SK-N-SH (cell line): ENCODE data around the gene ASAP2. TPM values are rescaled to one million over a fixed set of nuclear protein-coding genes. Genes with fewer than 3 reads are reported as not detected.
A peak's percentile ranks its signal among the peaks of the same experiment; 100 is the strongest.

Experiments
- CTCF ChIA-PET: fragments of 300-600, 350-600 bp; formaldehyde crosslinking; extraction: SDS; loops from one replicate; lab custom pipeline; 2021; lab: Yijun Ruan, JAX
- POLR2A ChIA-PET: fragments of 350-600 bp; sonication (Branson Sonifier 250); formaldehyde crosslinking; extraction: SDS; loops from one replicate; lab custom pipeline; 2020; ENCODE audit warnings: antibody characterized with exemption, inconsistent platforms; lab: Yijun Ruan, JAX
- DNase-seq: peaks from one replicate; pipeline ENCODE4 v3.0.0; 2012
- H2AFZ ChIP-seq: fragments of 200-600 bp; sonication (generic); 2 replicates; pipeline ENCODE4 v1.8.1; 2016; ENCODE audit warnings: antibody characterized with exemption, mild to moderate bottlenecking, low read depth
- H3F3A ChIP-seq: fragments of 200-600 bp; sonication (generic); replicated peaks from 2 replicates; pipeline ENCODE3; 2016; ENCODE audit warnings: antibody characterized with exemption, mild to moderate bottlenecking; ENCODE audit not compliant: insufficient read depth
- H3K27ac ChIP-seq, 2 experiments: fragments of 200-500 bp in 1 of 2; fragments of 200-600 bp in 1 of 2; sonication (Bioruptor generic) in 1 of 2; sonication (generic), shearing (Covaris generic) in 1 of 2; 2 replicates each; pipeline versions ENCODE4 v1.5.1 to v1.6.1; 2014 to 2016; ENCODE audit warnings: low read depth in 2 of 2, inconsistent platforms in 1 of 2, low read length in 1 of 2, mild to moderate bottlenecking in 1 of 2, mixed read lengths in 1 of 2
- H3K27me3 ChIP-seq: fragments of 200-600 bp; sonication (generic), shearing (Covaris generic); 2 replicates; pipeline ENCODE4 v1.6.1; 2016; ENCODE audit warnings: mixed run types; ENCODE audit not compliant: insufficient read depth
- H3K36me3 ChIP-seq, 2 experiments: fragments of 200-500 bp in 1 of 2; fragments of 200-600 bp in 1 of 2; sonication (Bioruptor generic) in 1 of 2; sonication (generic) in 1 of 2; replicated peaks in 1 of 2; 2 replicates each; pipeline versions ENCODE3 to v1.5.1; 2014 to 2016; ENCODE audit warnings: low read length in 1 of 2, mild to moderate bottlenecking in 1 of 2; ENCODE audit not compliant: insufficient read depth in 2 of 2, control insufficient read depth in 1 of 2
- H3K4me1 ChIP-seq, 2 experiments: fragments of 200-500 bp in 1 of 2; fragments of 200-600 bp in 1 of 2; sonication (Bioruptor generic) in 1 of 2; sonication (generic), shearing (Covaris generic) in 1 of 2; 2 replicates each; pipeline versions ENCODE4 v1.5.1 to v1.6.1; 2014 to 2016; ENCODE audit warnings: low read depth in 1 of 2, low read length in 1 of 2, mixed run types in 1 of 2; ENCODE audit not compliant: insufficient read depth in 2 of 2, control insufficient read depth in 1 of 2
- H3K4me2 ChIP-seq: fragments of 200-600 bp; sonication (generic), shearing (Covaris generic); 2 replicates; pipeline ENCODE4 v1.6.1; 2017; ENCODE audit warnings: mixed run types
- H3K4me3 ChIP-seq, 2 experiments: fragments of 200-500 bp in 1 of 2; fragments of 200-600 bp in 1 of 2; sonication (Bioruptor generic) in 1 of 2; sonication (generic), shearing (Covaris generic) in 1 of 2; 2 replicates each; pipeline versions ENCODE4 v1.5.1 to v1.8.1; 2014 to 2016; ENCODE audit warnings: low read depth in 2 of 2, inconsistent platforms in 1 of 2, low read length in 1 of 2, mild to moderate bottlenecking in 1 of 2, mixed read lengths in 1 of 2, moderate library complexity in 1 of 2
- H3K79me2 ChIP-seq: fragments of 200-600 bp; sonication (generic); 2 replicates; pipeline ENCODE4 v1.8.1; 2017; ENCODE audit warnings: mild to moderate bottlenecking; ENCODE audit not compliant: insufficient read depth
- H3K9ac ChIP-seq: fragments of 200-600 bp; sonication (generic); 2 replicates; pipeline ENCODE4 v1.6.1; 2017; ENCODE audit warnings: mixed run types
- H3K9me2 ChIP-seq: fragments of 200-600 bp; sonication (generic); 2 replicates; pipeline ENCODE4 v1.6.1; 2017; ENCODE audit warnings: mixed run types
- H3K9me3 ChIP-seq: fragments of 200-600 bp; sonication (generic); 2 replicates; pipeline ENCODE4 v1.6.1; 2017; ENCODE audit warnings: mixed run types, mild to moderate bottlenecking, moderate library complexity
- H4K20me1 ChIP-seq: fragments of 200-600 bp; sonication (generic); 2 replicates; pipeline ENCODE4 v1.6.1; 2017; ENCODE audit warnings: mild to moderate bottlenecking, mixed run types; ENCODE audit not compliant: insufficient read depth
- CHD2 ChIP-seq: fragments of 150-350 bp; IDR thresholded peaks from 2 replicates; pipeline ENCODE4 v1.6.1; 2018; ENCODE audit warnings: low read length; ENCODE audit not compliant: partially characterized antibody
- ELF1 ChIP-seq: IDR thresholded peaks from 2 replicates; pipeline ENCODE4 v1.4.0; 2012
- EP300 ChIP-seq, 2 experiments: IDR thresholded peaks; 2 replicates each; pipeline versions ENCODE4 v1.4.0 to v1.6.1; 2012; ENCODE audit warnings: borderline replicate concordance in 1 of 2, low read depth in 1 of 2, low read length in 1 of 2
- EZH2phosphoT487 ChIP-seq: fragments of 200-600 bp; sonication (generic); IDR thresholded peaks from 2 replicates; pipeline ENCODE4 v1.6.1; 2017; ENCODE audit warnings: low read depth, mixed run types, mild to moderate bottlenecking, antibody characterized with exemption, moderate library complexity, borderline replicate concordance
- FOSL2 ChIP-seq: IDR thresholded peaks from 2 replicates; pipeline ENCODE4 v1.4.0; 2012; ENCODE audit warnings: low read depth, mild to moderate bottlenecking, moderate library complexity, borderline replicate concordance
- FOXJ3 ChIP-seq: sonication (generic); formaldehyde crosslinking; IDR thresholded peaks from 2 replicates; pipeline ENCODE4 v1.5.1; 2020; ENCODE audit warnings: mild to moderate bottlenecking, missing genetic modification reagents
- GABPA ChIP-seq: IDR thresholded peaks from 2 replicates; pipeline ENCODE4 v1.4.0; 2012; ENCODE audit warnings: low read depth, mild to moderate bottlenecking
- GATA2 ChIP-seq: sonication (generic); formaldehyde crosslinking; IDR thresholded peaks from 2 replicates; pipeline ENCODE4 v1.5.0; 2020; ENCODE audit warnings: mild to moderate bottlenecking, missing genetic modification reagents
- JUND ChIP-seq: IDR thresholded peaks from 2 replicates; pipeline ENCODE4 v1.4.0; 2012
- NRF1 ChIP-seq: IDR thresholded peaks from 2 replicates; pipeline ENCODE4 v1.6.1; 2012; ENCODE audit warnings: low read depth, mild to moderate bottlenecking, low read length
- PBX3 ChIP-seq: IDR thresholded peaks from 2 replicates; pipeline ENCODE4; 2012
- POLR2AphosphoS5 ChIP-seq: IDR thresholded peaks from 2 replicates; pipeline ENCODE4 v1.6.1; 2012; ENCODE audit warnings: low read depth, low read length
- RAD21 ChIP-seq: IDR thresholded peaks from 2 replicates; pipeline ENCODE4 v1.6.1; 2012; ENCODE audit warnings: mild to moderate bottlenecking, low read length
- RCOR1 ChIP-seq: fragments of 150-350 bp; IDR thresholded peaks from 2 replicates; pipeline ENCODE4 v1.6.1; 2017; ENCODE audit warnings: antibody characterized with exemption, low read length
- RXRA ChIP-seq: IDR thresholded peaks from 2 replicates; pipeline ENCODE4 v1.4.0; 2012; ENCODE audit warnings: low read depth, mild to moderate bottlenecking, borderline replicate concordance
- SMC3 ChIP-seq: IDR thresholded peaks from 2 replicates; pipeline ENCODE4 v1.6.1; 2012; ENCODE audit warnings: low read depth, low read length, improper control_type of control experiment
- TCF12 ChIP-seq: IDR thresholded peaks from 2 replicates; pipeline ENCODE4 v1.4.0; 2012
- USF2 ChIP-seq: fragments of 150-350 bp; IDR thresholded peaks from 2 replicates; pipeline ENCODE4 v1.6.1; 2017; ENCODE audit warnings: antibody characterized with exemption, low read length, low read depth, borderline replicate concordance
- WGBS: methylation state at CpG from one replicate; pipeline ENCODE4 v1.1.6; 2017; ENCODE audit warnings: low lambda C conversion rate; 5-methylcytosine and 5-hydroxymethylcytosine counted together
- polyA plus RNA-seq, 3 experiments: library from polyadenylated mRNA; depleted of rRNA; stranded (reverse); fragments of >200 nt; gene quantifications; 2 replicates each; pipeline ENCODE4 v1.2.3, GENCODE V29; 2012

ASAP2 gene
- polyA plus RNA-seq, 1 of the 3 experiments (the other 2 are of a cell fraction) = 37.9 TPM

- TF ChIP-seq TCF12 (no peak), JUND (no peak), FOSL2 (no peak), RAD21 (no peak), ELF1 (no peak), RXRA (no peak), EP300 (IDR thresholded peaks at IDR 0.05; ENCODE audit: borderline replicate concordance in 1 of 2, low read depth in 1 of 2, low read length in 1 of 2) (no peak)
These were observed 96.1 kb downstream of the ASAP2 start (continued) for GRCh38 chr2:9302755-9303154.

- TF ChIP-seq ELF1 (no peak), CHD2 (no peak), RXRA (no peak), USF2 (no peak), NRF1 (no peak), PBX3 (no peak), RCOR1 (no peak)
- DNase-seq = no peak
- peaks cover 13% of the 10 kb centered on the region for H3F3A ChIP-seq
- no peaks in the 10 kb centered on the region for H3K9me3 ChIP-seq
- no peak overlapping the region for H3K4me2 ChIP-seq
- POLR2A ChIA-PET = no interaction called here
- peaks cover 26% of the 10 kb centered on the region for H4K20me1 ChIP-seq
- H2AFZ ChIP-seq = no peak overlapping the region
- H3K27me3 ChIP-seq = no peaks in the 10 kb centered on the region
- peaks cover 17 to 23% of the 10 kb centered on the region in 2 experiments for H3K36me3 ChIP-seq
- H3K27ac ChIP-seq = peak overlapping the region in 1 of 2 experiments; percentile 50; a peak in 1 of 4 replicates
- 98% methylated on average over 11 of the region's 11 CpGs for WGBS
- H3K9ac ChIP-seq = no peak overlapping the region
- peaks cover 81% of the 10 kb centered on the region for H3K79me2 ChIP-seq
- CTCF ChIA-PET = interaction anchor here (1.4 to 1.5 kb wide), 2 partner anchors 28 to 80 kb away, joined by 3 read pairs; no protein-coding TSS in a partner anchor
- peaks cover 19 to 52% of the 10 kb centered on the region in 2 experiments; a peak in 3 of 4 replicates for H3K4me1 ChIP-seq
- H3K4me3 ChIP-seq = no peak overlapping the region
- no peaks in the 10 kb centered on the region for H3K9me2 ChIP-seq
These were observed 97.1 kb downstream of the ASAP2 start for GRCh38 chr2:9303528-9304225.

GRCh38 chr2:9306911-9307310 is 100.3 kb downstream of the ASAP2 start:
- Histone ChIP-seq H2AFZ (no peak overlapping the region), H3F3A (peaks cover 35% of the 10 kb centered on the region)
- TF ChIP-seq RXRA = no peak
- no peak for TF ChIP-seq FOXJ3 (CRISPR knock-in tag)
- TF ChIP-seq GATA2 (CRISPR knock-in tag) = no peak
- no peak for TF ChIP-seq GABPA
- TF ChIP-seq EP300 (IDR thresholded peaks at IDR 0.05; ENCODE audit: borderline replicate concordance in 1 of 2, low read depth in 1 of 2, low read length in 1 of 2) = no peak
- no peak for TF ChIP-seq SMC3
- no peak for TF ChIP-seq POLR2AphosphoS5
- TF ChIP-seq EZH2phosphoT487 = no peak
- no peak for TF ChIP-seq TCF12
- TF ChIP-seq, all 33 proteins: peak for 0
- Histone ChIP-seq H3K9ac (no peak overlapping the region), H3K9me3 (no peaks in the 10 kb centered on the region), H3K9me2 (no peaks in the 10 kb centered on the region), H3K79me2 (peaks cover 72% of the 10 kb centered on the region), H4K20me1 (peaks cover 15% of the 10 kb centered on the region), H3K27ac (peak overlapping the region; percentile 48 to 99; a peak in 3 of 4 replicates), H3K4me2 (no peak overlapping the region), H3K27me3 (no peaks in the 10 kb centered on the region), H3K4me3 (no peak overlapping the region), H3K36me3 (peaks cover 8 to 9% of the 10 kb centered on the region in 2 experiments), H3K4me1 (peaks cover 38 to 62% of the 10 kb centered on the region in 2 experiments)
- POLR2A ChIA-PET = no interaction called here
- 91% methylated on average over 8 of the region's 8 CpGs for whole genome bisulfite sequencing
- CTCF ChIA-PET = interaction anchor here (0.6 to 2.7 kb wide), 6 partner anchors 9 to 28 kb away, joined by 3 to 9 read pairs (median 3); no protein-coding TSS in a partner anchor
- no peak for DNase-seq
